Spleen (tissue), 7 donors: ENCODE data around the gene SEMA3F.

Experiments
- POLR2A ChIP-seq, 3 donors: fragments of 450-650 bp; IDR thresholded peaks; one replicate each; pipeline ENCODE4 v1.5.1; 2017; ENCODE audit warnings: antibody characterized with exemption in 3 of 3, mild to moderate bottlenecking in 1 of 3
- POLR2AphosphoS5 ChIP-seq, 3 donors: sonication (generic); formaldehyde crosslinking; IDR thresholded peaks; one replicate each; pipeline ENCODE4 v1.5.1; 2017; ENCODE audit warnings: antibody characterized with exemption in 3 of 3
- TF ChIP-seq, protein P1 (sequence below), 11 experiments: fragments of 200-600 bp in 7 of 11; fragments of 450-650 bp in 4 of 11; sonication (generic) in 4 of 11; IDR thresholded peaks in 8 of 11; conservative IDR thresholded peaks in 3 of 11; 1 replicate in 7 of 11; 2 replicates in 4 of 11; pipeline versions ENCODE4 v1.4.0 to v1.8.0; 2016 to 2021; ENCODE audit warnings: antibody characterized with exemption in 11 of 11, inconsistent platforms in 4 of 11, mild to moderate bottlenecking in 1 of 11
- donor health status: DM: no; HTN: no; CAD: no; lungs with moderate emphysema.
- donor health status: DM: no; HTN: no; CAD: no.
- donor health status: DM: no; HTN: no; CAD: no.

- TF ChIP-seq POLR2A (IDR thresholded peaks at IDR 0.05), result no peak
- TF ChIP-seq, protein P1, sequence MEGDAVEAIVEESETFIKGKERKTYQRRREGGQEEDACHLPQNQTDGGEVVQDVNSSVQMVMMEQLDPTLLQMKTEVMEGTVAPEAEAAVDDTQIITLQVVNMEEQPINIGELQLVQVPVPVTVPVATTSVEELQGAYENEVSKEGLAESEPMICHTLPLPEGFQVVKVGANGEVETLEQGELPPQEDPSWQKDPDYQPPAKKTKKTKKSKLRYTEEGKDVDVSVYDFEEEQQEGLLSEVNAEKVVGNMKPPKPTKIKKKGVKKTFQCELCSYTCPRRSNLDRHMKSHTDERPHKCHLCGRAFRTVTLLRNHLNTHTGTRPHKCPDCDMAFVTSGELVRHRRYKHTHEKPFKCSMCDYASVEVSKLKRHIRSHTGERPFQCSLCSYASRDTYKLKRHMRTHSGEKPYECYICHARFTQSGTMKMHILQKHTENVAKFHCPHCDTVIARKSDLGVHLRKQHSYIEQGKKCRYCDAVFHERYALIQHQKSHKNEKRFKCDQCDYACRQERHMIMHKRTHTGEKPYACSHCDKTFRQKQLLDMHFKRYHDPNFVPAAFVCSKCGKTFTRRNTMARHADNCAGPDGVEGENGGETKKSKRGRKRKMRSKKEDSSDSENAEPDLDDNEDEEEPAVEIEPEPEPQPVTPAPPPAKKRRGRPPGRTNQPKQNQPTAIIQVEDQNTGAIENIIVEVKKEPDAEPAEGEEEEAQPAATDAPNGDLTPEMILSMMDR (IDR thresholded peaks at IDR 0.05 in 8 of 11, conservative IDR thresholded peaks at IDR 0.05 in 3 of 11), result no peak
- peak; percentile 36 to 59 (median 49) for TF ChIP-seq POLR2AphosphoS5 (IDR thresholded peaks at IDR 0.05)
These were observed 14.2 kb downstream of the SEMA3F start for GRCh38 chr3:50169232-50169832.
